H1 (cell line): Measurements from ENCODE around the gene RASSF3. TPM values are rescaled to one million over a fixed set of nuclear protein-coding genes. Genes with fewer than 3 reads are reported as not detected.

Source experiments
- CTCF ChIA-PET: fragments of 300-600 bp; sonication (Branson Sonifier 250); formaldehyde crosslinking; loops from one replicate; lab custom pipeline; 2021; ENCODE audit not compliant: partially characterized antibody; lab: Charles Lee
- POLR2A ChIA-PET: fragments of 300-600 bp; sonication (Branson Sonifier 250); formaldehyde crosslinking; loops from one replicate; lab custom pipeline; 2021; ENCODE audit warnings: inconsistent platforms; ENCODE audit not compliant: partially characterized antibody; lab: Charles Lee
- DNase-seq, 2 experiments: peaks; one replicate each; pipeline versions ENCODE4 v3.0.0 to v3.0.0-alpha.2; 2010 to 2022; ENCODE audit warnings: low spot score in 2 of 2, low read depth in 1 of 2, mixed read lengths in 1 of 2
- FAIRE-seq: peaks from 2 replicates; lab custom pipeline; 2011; peaks lifted over from hg19 to GRCh38; lab: Jason Lieb, UNC
- H2AFZ ChIP-seq: 2 replicates; pipeline ENCODE4 v1.8.1; 2012; ENCODE audit warnings: low read length, inconsistent platforms
- H2AK5ac ChIP-seq: 2 replicates; pipeline ENCODE4 v1.6.1; 2013; ENCODE audit warnings: low read depth, low read length
- H2BK120ac ChIP-seq: replicated peaks from 2 replicates; pipeline ENCODE3; 2013; ENCODE audit warnings: low read depth, low read length, inconsistent platforms
- H2BK12ac ChIP-seq: 2 replicates; pipeline ENCODE4 v1.6.1; 2013; ENCODE audit warnings: low read depth, low read length
- H2BK15ac ChIP-seq: 2 replicates; pipeline ENCODE4 v1.6.1; 2013; ENCODE audit warnings: low read length
- H2BK20ac ChIP-seq: 2 replicates; pipeline ENCODE4 v1.6.1; 2013; ENCODE audit warnings: low read length
- H2BK5ac ChIP-seq: 2 replicates; pipeline ENCODE4 v1.6.1; 2013; ENCODE audit warnings: low read depth, low read length
- H3K14ac ChIP-seq: 2 replicates; pipeline ENCODE4 v1.6.1; 2013; ENCODE audit warnings: inconsistent platforms; ENCODE audit not compliant: insufficient read length
- H3K18ac ChIP-seq: 2 replicates; pipeline ENCODE4 v1.6.1; 2013; ENCODE audit warnings: low read length; ENCODE audit errors: extremely low read depth
- H3K23ac ChIP-seq: 2 replicates; pipeline ENCODE4 v1.6.1; 2013; ENCODE audit warnings: inconsistent platforms; ENCODE audit not compliant: insufficient read length
- H3K23me2 ChIP-seq: 2 replicates; pipeline ENCODE4 v1.6.1; 2013; ENCODE audit warnings: low read depth, low read length
- H3K27ac ChIP-seq: 2 replicates; pipeline ENCODE4 v1.6.1; 2011; ENCODE audit warnings: low read depth, low read length, inconsistent platforms
- H3K27me3 ChIP-seq, 4 experiments: replicated peaks in 1 of 4; 1 replicate in 1 of 4; 2 replicates in 3 of 4; pipeline versions ENCODE4 v1.6.1 to v1.8.1; 2011 to 2013; ENCODE audit warnings: low read length in 3 of 4, mild to moderate bottlenecking in 3 of 4, inconsistent platforms in 2 of 4, mixed read lengths in 2 of 4, moderate library complexity in 1 of 4; ENCODE audit not compliant: control insufficient read depth in 3 of 4, insufficient read depth in 3 of 4; ENCODE audit errors: extremely low read depth in 1 of 4
- H3K36me3 ChIP-seq, 4 experiments: 2 replicates each; pipeline versions ENCODE4 v1.6.1 to v1.8.1; 2011 to 2013; ENCODE audit warnings: mild to moderate bottlenecking in 4 of 4, low read length in 3 of 4, moderate library complexity in 2 of 4, control low read depth in 1 of 4, inconsistent platforms in 1 of 4; ENCODE audit not compliant: insufficient read depth in 4 of 4, control insufficient read depth in 2 of 4
- H3K4ac ChIP-seq: replicated peaks from 2 replicates; pipeline ENCODE3; 2013; ENCODE audit warnings: low read length, low read depth, mixed read lengths, inconsistent platforms; ENCODE audit not compliant: insufficient read length
- H3K4me1 ChIP-seq, 4 experiments: replicated peaks in 1 of 4; 1 replicate in 1 of 4; 2 replicates in 3 of 4; pipeline versions ENCODE4 v1.6.1 to v1.8.1; 2011 to 2013; ENCODE audit warnings: low read length in 3 of 4, inconsistent platforms in 2 of 4, mixed read lengths in 1 of 4; ENCODE audit not compliant: insufficient read depth in 4 of 4, control insufficient read depth in 3 of 4
- H3K4me2 ChIP-seq, 2 experiments: 2 replicates each; pipeline versions ENCODE4 v1.6.1 to v1.8.1; 2011 to 2013; ENCODE audit warnings: low read depth in 2 of 2, low read length in 2 of 2, control low read depth in 1 of 2, inconsistent platforms in 1 of 2, mild to moderate bottlenecking in 1 of 2; ENCODE audit not compliant: insufficient read depth in 1 of 2
- H3K4me3 ChIP-seq, 4 experiments: fragments of 200-600, 300-600 bp in 1 of 4; sonication (generic), shearing (Covaris generic), sonication (Bioruptor Twin) in 1 of 4; 2 replicates each; pipeline versions ENCODE4 v1.5.1 to v1.8.1; 2011 to 2016; ENCODE audit warnings: low read length in 4 of 4, low read depth in 3 of 4, control low read depth in 2 of 4, inconsistent platforms in 2 of 4, mild to moderate bottlenecking in 2 of 4, mixed read lengths in 1 of 4, moderate library complexity in 1 of 4; ENCODE audit not compliant: insufficient read depth in 2 of 4; ENCODE audit errors: extremely low read depth in 1 of 4
- H3K56ac ChIP-seq: replicated peaks from 2 replicates; pipeline ENCODE3; 2013; ENCODE audit warnings: low read depth, mild to moderate bottlenecking, mixed read lengths, low read length, inconsistent platforms; ENCODE audit not compliant: insufficient read length
- H3K79me1 ChIP-seq: 2 replicates; pipeline ENCODE4 v1.6.1; 2013; ENCODE audit warnings: low read depth, low read length, control low read depth
- H3K79me2 ChIP-seq, 2 experiments: 2 replicates each; pipeline versions ENCODE4 v1.6.1 to v1.8.1; 2012 to 2013; ENCODE audit warnings: low read length in 2 of 2, mild to moderate bottlenecking in 2 of 2, inconsistent platforms in 1 of 2; ENCODE audit not compliant: insufficient read depth in 2 of 2, control insufficient read depth in 1 of 2
- H3K9ac ChIP-seq, 4 experiments: replicated peaks in 1 of 4; 1 replicate in 1 of 4; 2 replicates in 3 of 4; pipeline versions ENCODE4 v1.6.1 to v1.8.1; 2011 to 2013; ENCODE audit warnings: low read depth in 3 of 4, low read length in 3 of 4, control low read depth in 2 of 4, mild to moderate bottlenecking in 2 of 4, moderate library complexity in 2 of 4, inconsistent platforms in 1 of 4; ENCODE audit errors: extremely low read depth in 1 of 4
- H3K9me3 ChIP-seq, 2 experiments: 2 replicates each; pipeline versions ENCODE4 v1.6.1 to v1.8.1; 2012 to 2013; ENCODE audit warnings: mild to moderate bottlenecking in 2 of 2, moderate library complexity in 2 of 2, control low read depth in 1 of 2, inconsistent platforms in 1 of 2, low read depth in 1 of 2, low read length in 1 of 2, mixed read lengths in 1 of 2; ENCODE audit not compliant: insufficient read depth in 2 of 2
- H4K20me1 ChIP-seq, 2 experiments: replicated peaks in 1 of 2; 2 replicates each; pipeline versions ENCODE3 to v1.8.1; 2011 to 2013; ENCODE audit warnings: inconsistent platforms in 2 of 2, low read length in 2 of 2, mild to moderate bottlenecking in 1 of 2; ENCODE audit not compliant: insufficient read depth in 2 of 2, control insufficient read depth in 1 of 2
- H4K5ac ChIP-seq: 2 replicates; pipeline ENCODE4 v1.6.1; 2013; ENCODE audit warnings: low read length, low read depth, mixed read lengths, inconsistent platforms; ENCODE audit not compliant: insufficient read length
- H4K8ac ChIP-seq: 2 replicates; pipeline ENCODE4 v1.8.0; 2013; ENCODE audit warnings: mild to moderate bottlenecking, moderate library complexity, low read length, inconsistent platforms; ENCODE audit not compliant: insufficient read depth; ENCODE audit errors: extremely low read depth
- H4K91ac ChIP-seq: replicated peaks from 2 replicates; pipeline ENCODE3; 2013; ENCODE audit warnings: low read length, mixed read lengths, inconsistent platforms; ENCODE audit not compliant: insufficient read length
- BACH1 ChIP-seq: IDR thresholded peaks from 2 replicates; pipeline ENCODE4 v1.6.1; 2012; ENCODE audit warnings: low read length, improper control_type of control experiment
- CHD2 ChIP-seq: IDR thresholded peaks from 2 replicates; pipeline ENCODE4 v1.6.1; 2012; ENCODE audit warnings: low read length, improper control_type of control experiment
- GTF2F1 ChIP-seq: IDR thresholded peaks from 2 replicates; pipeline ENCODE4 v1.6.1; 2012; ENCODE audit warnings: low read depth, low read length, improper control_type of control experiment, borderline replicate concordance
- KDM1A ChIP-seq: fragments of 200-600, 300-600 bp; sonication (generic); IDR thresholded peaks from 2 replicates; pipeline ENCODE4 v1.7.1; 2016; ENCODE audit warnings: mild to moderate bottlenecking, low read length, borderline replicate concordance
- NRF1 ChIP-seq: IDR thresholded peaks from 2 replicates; pipeline ENCODE4 v1.6.1; 2011; ENCODE audit warnings: mild to moderate bottlenecking, low read depth, low read length, improper control_type of control experiment
- POLR2A ChIP-seq, 2 experiments: IDR thresholded peaks; 1 replicate in 1 of 2; 2 replicates in 1 of 2; pipeline ENCODE4 v1.6.1; 2011; ENCODE audit warnings: low read depth in 2 of 2, low read length in 2 of 2, mild to moderate bottlenecking in 2 of 2; ENCODE audit errors: control extremely low read depth in 1 of 2
- POLR2AphosphoS5 ChIP-seq: IDR thresholded peaks from 2 replicates; pipeline ENCODE4 v1.6.1; 2011; ENCODE audit warnings: low read depth, low read length
- RAD21 ChIP-seq, 2 experiments: IDR thresholded peaks in 1 of 2; conservative IDR thresholded peaks in 1 of 2; 2 replicates each; pipeline ENCODE4 v1.6.1; 2011; ENCODE audit warnings: low read depth in 2 of 2, low read length in 2 of 2, improper control_type of control experiment in 1 of 2, inconsistent platforms in 1 of 2, mild to moderate bottlenecking in 1 of 2, moderate library complexity in 1 of 2
- RFX5 ChIP-seq: IDR thresholded peaks from 2 replicates; pipeline ENCODE4 v1.6.1; 2011; ENCODE audit warnings: low read depth, low read length, improper control_type of control experiment, borderline replicate concordance
- SP4 ChIP-seq: IDR thresholded peaks from 2 replicates; pipeline ENCODE4 v1.6.1; 2012; ENCODE audit warnings: low read length, inconsistent platforms
- SUZ12 ChIP-seq: fragments of 200-600 bp; sonication (generic); IDR thresholded peaks from 2 replicates; pipeline ENCODE4 v1.6.1; 2012; ENCODE audit warnings: mild to moderate bottlenecking, inconsistent platforms, low read length, moderate library complexity, mixed read lengths
- YY1 ChIP-seq: IDR thresholded peaks from 2 replicates; pipeline ENCODE4 v1.6.1; 2011; ENCODE audit warnings: low read depth, mild to moderate bottlenecking, low read length
- WGBS, 2 experiments: shearing (Covaris generic) in 1 of 2; methylation state at CpG; one replicate each; pipeline versions ENCODE4 v1.1.6 to v1.1.7; 2013 to 2015; ENCODE audit warnings: low lambda C conversion rate in 2 of 2, mixed read lengths in 2 of 2, inconsistent platforms in 1 of 2, low coverage in 1 of 2, missing lambda C conversion rate in 1 of 2; ENCODE audit not compliant: insufficient replicate concordance in 2 of 2, insufficient coverage in 1 of 2, insufficient read length in 1 of 2; ENCODE audit errors: extremely low coverage in 1 of 2, missing lambda C conversion rate in 1 of 2; 5-methylcytosine and 5-hydroxymethylcytosine counted together
- polyA plus RNA-seq, 7 experiments: library from polyadenylated mRNA; depleted of rRNA in 3 of 7; stranded (reverse) in 5 of 7; unstranded in 2 of 7; fragments of >200 nt in 5 of 7; fragments of 200-250 nt in 2 of 7; gene quantifications; 1 replicate in 5 of 7; 2 replicates in 1 of 7; 4 replicates in 1 of 7; pipeline versions ENCODE4 v1.2.1 to v1.2.3, GENCODE V29; 2011 to 2013; ENCODE audit warnings: missing spikeins in 2 of 7, mixed read lengths in 2 of 7
- total RNA-seq: library from RNA; stranded (reverse); fragmentation: NEBNext Ultra II Directional; extraction: Animal tissue kit (Norgen Biotek cat#: 25700); gene quantifications from 2 replicates; pipeline ENCODE4 v1.2.1, GENCODE V29; 2021
- TF ChIP-seq, protein P1 (sequence below): IDR thresholded peaks from 2 replicates; pipeline ENCODE4 v1.6.1; 2012; ENCODE audit warnings: inconsistent platforms
- TF ChIP-seq, protein P2 (sequence below): IDR thresholded peaks from 2 replicates; pipeline ENCODE4 v1.6.1; 2011; ENCODE audit warnings: low read depth, mild to moderate bottlenecking, low read length; ENCODE audit not compliant: insufficient read depth

Gene RASSF3
- total and polyA plus RNA-seq, 2 of the 8 experiments (the other 6 are each of a cell fraction or from before 2014, with no cell fraction given), result 19.1 to 64.3 TPM

DNA sequence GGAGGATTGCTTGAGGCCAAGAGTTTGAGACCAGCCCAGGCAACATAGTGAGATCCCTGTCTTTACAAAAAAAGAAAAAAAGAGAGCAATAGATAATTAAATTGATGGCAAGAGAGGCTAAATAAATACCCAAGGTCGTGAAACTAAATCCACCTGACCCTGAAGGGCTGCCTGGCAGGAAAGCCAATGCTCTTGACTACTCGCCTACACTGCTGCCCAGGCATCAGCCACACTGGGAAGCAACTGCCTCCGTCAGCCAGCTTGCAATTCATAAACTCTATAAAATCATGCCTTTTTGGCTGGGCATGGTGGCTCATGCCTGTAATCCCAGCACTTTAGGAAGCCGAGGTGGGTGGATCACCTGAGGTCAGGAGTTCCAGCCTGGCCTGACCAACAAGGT is 31.7 kb upstream of the RASSF3 start:
- ChIA-PET POLR2A (no interaction called here), CTCF (interaction anchor here (0.6 to 1.6 kb wide), 3 partner anchors 29 to 119 kb away, joined by 3 to 9 read pairs (median 3); no protein-coding TSS in a partner anchor)
- H3K9me3 ChIP-seq, result peaks cover 2 to 10% of the 10 kb centered on the region in 2 experiments; a peak in 2 of 4 replicates
- no peaks in the 10 kb centered on the region for H3K36me3 ChIP-seq
- no peak overlapping the region for H3K14ac ChIP-seq
- no peak overlapping the region for H3K27ac ChIP-seq
- no peaks in the 10 kb centered on the region for H3K79me2 ChIP-seq
- no peak overlapping the region for H3K9ac ChIP-seq
- no peaks in the 10 kb centered on the region for H3K27me3 ChIP-seq
- no peak overlapping the region for H4K91ac ChIP-seq
- H2AFZ ChIP-seq, result no peak overlapping the region
- DNase-seq, result no peak
- no peak overlapping the region for H2AK5ac ChIP-seq
- no peak overlapping the region for H2BK12ac ChIP-seq
- H3K18ac ChIP-seq, result no peak overlapping the region
- H3K23me2 ChIP-seq, result no peaks in the 10 kb centered on the region
- no peak for FAIRE-seq
- H3K4me1 ChIP-seq, result no peaks in the 10 kb centered on the region; a peak in 1 of 7 replicates
- H4K5ac ChIP-seq, result no peak overlapping the region
- no peak overlapping the region for H2BK120ac ChIP-seq
- WGBS, 2 experiments, result 87% methylated on average over 4 of the region's 4 CpGs; no CpG with 5 or more reads in 1 of the 2 experiments
- no peak overlapping the region for H3K23ac ChIP-seq
- no peak overlapping the region for H3K56ac ChIP-seq
- no peak overlapping the region for H3K4ac ChIP-seq
- no peak overlapping the region for H3K4me3 ChIP-seq
- no peak overlapping the region for H2BK5ac ChIP-seq
- H2BK20ac ChIP-seq, result no peak overlapping the region
- H4K20me1 ChIP-seq, result no peaks in the 10 kb centered on the region
- H4K8ac ChIP-seq, result no peak overlapping the region
- no peak overlapping the region for H2BK15ac ChIP-seq
- no peaks in the 10 kb centered on the region for H3K79me1 ChIP-seq
- no peak overlapping the region for H3K4me2 ChIP-seq
- TF ChIP-seq SP4, result no peak
- no peak for TF ChIP-seq KDM1A
- no peak for TF ChIP-seq BACH1
- TF ChIP-seq CHD2, result no peak
- TF ChIP-seq, protein P1, sequence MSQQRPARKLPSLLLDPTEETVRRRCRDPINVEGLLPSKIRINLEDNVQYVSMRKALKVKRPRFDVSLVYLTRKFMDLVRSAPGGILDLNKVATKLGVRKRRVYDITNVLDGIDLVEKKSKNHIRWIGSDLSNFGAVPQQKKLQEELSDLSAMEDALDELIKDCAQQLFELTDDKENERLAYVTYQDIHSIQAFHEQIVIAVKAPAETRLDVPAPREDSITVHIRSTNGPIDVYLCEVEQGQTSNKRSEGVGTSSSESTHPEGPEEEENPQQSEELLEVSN, result no peak
- no peak for TF ChIP-seq SUZ12
- TF ChIP-seq YY1, result no peak
- no peak for TF ChIP-seq GTF2F1
- TF ChIP-seq, protein P2, sequence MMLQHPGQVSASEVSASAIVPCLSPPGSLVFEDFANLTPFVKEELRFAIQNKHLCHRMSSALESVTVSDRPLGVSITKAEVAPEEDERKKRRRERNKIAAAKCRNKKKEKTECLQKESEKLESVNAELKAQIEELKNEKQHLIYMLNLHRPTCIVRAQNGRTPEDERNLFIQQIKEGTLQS, result no peak
- no peak for TF ChIP-seq POLR2AphosphoS5
- TF ChIP-seq POLR2A (IDR thresholded peaks at IDR 0.05; ENCODE audit: control extremely low read depth in 1 of 2, low read depth in 2 of 2, low read length in 2 of 2), result no peak
- TF ChIP-seq NRF1, result no peak
- TF ChIP-seq RAD21 (IDR thresholded peaks at IDR 0.05 in 1 of 2, conservative IDR thresholded peaks at IDR 0.05 in 1 of 2; ENCODE audit: low read depth in 2 of 2, low read length in 2 of 2), result no peak
- TF ChIP-seq RFX5, result no peak
